Epithelial cell of prostate (primary cell): Measurements from ENCODE around the gene RHEB.

Source experiments
- DNase-seq: peaks from one replicate; pipeline ENCODE4 v3.0.0-alpha.2; 2011; ENCODE audit warnings: low read depth, low spot score
- H3K27ac ChIP-seq: fragments of 450-650 bp; 2 replicates; pipeline ENCODE4 v1.5.1; 2017; ENCODE audit warnings: mild to moderate bottlenecking

Gene RHEB

DNA sequence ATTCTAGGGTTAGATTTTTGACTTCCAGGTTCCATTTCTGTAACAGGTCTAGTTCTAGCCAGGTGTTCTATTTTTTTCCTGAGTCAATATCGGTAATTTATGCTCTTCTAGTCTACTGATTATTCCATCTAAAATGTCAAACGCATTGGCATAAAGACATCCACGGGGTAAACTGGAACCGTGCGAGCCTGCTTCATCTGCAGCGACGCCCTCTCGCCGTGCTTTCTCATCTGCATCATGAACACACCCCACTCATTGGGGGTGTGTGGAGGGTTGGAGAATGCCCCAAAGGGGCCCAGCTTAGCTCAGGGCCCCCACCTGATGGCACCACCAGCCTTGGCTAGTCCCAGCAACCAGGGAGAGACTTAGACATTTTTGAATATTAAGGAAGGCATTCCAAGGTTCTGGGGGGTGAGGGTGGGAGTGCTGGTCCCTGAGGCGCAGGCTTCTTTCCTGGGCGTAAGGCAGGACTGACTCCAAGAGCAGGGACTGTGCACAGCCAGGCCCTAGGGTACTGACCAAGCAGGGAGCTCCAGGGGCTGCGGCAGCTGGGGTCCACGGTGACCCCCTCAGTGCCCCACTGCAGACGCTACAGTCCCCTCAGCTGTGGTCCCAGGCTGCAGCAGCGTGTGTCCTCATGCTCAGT lies 66.9 kb downstream of the RHEB start:
- DNase-seq, result no peak
- no peak overlapping the region for H3K27ac ChIP-seq

DNA sequence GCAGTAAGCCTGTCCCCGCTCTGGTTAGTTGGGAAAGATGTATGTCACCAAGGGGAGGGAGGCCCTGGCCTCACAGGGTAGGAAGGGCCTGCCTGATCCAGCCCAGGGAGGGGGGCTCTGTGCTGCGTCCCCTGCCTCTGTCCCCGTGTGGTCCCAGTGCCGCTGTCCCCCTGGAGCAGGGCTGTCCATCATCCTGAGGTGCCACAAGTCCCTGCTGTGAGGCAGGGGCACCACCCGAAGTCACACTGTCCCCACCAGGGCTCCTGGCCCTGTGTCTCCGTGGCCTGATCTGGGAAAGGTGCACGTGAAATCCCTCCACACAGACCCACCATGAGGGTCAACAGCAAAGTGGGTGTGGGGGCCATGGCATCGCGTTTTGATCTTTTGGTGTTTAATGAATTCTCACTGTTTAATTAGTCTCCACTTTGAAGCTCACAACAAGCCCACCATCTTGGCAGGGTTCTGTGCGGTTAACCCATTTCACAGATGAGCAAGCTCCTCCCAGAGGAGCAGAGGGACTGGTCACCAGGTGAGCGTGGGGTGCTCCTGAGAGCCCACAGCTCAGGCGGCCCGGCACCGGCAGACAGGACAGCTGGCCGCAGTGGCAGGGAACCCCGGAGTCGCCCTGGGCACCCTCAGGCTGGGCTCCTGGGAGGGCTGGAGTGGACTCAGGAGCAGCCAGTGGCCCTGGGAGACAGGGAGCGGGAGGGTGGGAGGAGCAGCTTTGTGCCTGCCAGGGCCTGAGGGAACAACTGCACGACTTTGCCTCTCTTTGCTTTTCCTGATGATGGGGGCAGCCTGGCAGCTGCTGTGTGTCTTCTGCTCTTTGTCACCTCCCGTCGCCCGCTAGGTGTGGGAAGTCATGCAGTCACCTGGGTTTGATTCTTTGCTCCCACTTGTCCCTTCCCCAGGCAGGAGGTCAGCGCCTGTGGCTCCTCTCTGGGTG lies 67.8 kb downstream of the RHEB start:
- no peak overlapping the region for H3K27ac ChIP-seq
- no peak for DNase-seq

DNA sequence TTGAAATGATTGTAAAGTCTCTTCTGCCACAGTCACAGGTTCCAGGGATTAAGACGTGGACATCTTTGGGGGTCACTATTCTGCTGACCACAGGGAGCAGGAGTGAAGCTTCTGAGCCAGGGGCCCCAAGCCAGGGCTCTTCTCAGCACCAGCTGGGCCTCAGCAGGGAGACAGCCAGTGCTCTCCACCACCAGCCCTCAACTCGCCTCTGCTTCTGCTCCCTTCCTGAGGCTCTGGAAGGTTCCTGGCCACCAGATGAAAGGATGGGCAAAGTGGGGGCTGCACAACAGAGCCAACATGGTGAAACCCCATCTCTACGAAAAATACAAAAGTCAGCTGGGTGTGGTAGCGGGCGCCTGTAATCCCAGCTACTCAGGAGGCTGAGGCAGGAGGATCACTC lies 68.5 kb downstream of the RHEB start:
- H3K27ac ChIP-seq, result no peak overlapping the region
- DNase-seq, result no peak

DNA sequence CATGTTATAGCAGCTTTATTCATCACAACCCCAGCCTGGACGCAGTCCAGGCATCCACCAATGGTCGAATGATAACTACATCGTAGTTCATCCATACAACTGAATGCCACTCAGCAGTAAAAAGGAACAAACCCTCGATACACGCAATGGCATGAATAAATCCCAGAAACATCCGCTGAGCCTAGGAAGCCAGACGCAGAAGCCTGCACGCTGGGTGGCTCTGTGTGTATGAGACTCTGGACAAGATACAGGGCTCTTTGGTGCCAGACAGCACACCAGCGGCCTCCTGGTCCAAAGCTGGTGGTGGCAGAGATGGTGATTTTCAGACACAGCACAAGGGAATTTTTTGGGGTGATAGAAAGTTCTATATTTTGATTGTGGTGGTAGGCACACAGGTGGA lies 69.7 kb downstream of the RHEB start:
- no peak for DNase-seq
- H3K27ac ChIP-seq, result no peak overlapping the region

DNA sequence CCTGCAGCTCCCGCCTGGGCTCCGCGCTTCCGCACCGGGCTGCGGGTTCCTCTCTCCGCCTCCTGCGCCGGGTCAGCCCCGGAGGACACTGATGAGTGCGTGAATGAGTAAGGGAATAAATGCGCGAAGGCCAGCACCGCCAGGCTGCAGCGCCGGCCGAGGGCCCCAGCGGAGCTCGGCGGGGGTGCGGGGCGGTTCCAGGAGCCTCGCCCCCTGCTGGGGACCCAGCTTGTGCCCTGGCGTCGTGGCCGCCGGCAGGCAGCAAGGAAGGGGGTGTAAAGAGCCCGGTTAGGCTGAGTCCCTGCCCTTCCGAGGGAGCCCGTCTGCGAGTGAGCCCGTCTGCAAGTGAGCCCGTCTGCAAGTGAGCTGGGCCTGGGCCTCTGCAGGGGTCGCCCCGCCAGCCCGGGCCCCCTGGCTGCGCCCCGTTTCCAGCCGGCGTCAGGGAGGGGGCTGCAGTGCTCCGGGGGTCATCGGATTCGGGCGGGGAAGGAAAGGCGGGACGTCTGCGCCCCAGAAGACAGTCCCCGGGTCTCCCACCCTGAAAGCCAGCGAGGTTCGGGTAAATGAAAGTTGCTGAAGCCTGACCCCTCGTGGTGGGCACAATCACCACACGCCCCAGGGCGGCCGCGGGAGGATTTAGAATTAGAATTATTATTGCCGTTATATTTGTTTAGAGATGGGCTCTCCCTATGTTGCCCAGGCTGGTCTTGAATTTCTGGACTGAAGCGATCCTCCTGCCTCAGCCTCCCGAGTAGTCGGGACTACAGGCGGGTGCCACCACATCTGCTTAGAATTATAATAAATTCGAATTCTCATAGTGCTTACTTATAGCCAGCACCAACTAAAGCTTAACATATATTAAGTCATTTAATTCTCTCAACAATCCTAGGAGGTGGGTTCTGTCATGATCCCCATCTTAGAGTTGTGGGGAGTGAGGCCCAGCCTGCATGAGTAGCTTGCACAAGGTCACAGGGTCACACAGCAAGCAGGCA lies 71.1 kb downstream of the RHEB start:
- DNase-seq, result no peak

DNA sequence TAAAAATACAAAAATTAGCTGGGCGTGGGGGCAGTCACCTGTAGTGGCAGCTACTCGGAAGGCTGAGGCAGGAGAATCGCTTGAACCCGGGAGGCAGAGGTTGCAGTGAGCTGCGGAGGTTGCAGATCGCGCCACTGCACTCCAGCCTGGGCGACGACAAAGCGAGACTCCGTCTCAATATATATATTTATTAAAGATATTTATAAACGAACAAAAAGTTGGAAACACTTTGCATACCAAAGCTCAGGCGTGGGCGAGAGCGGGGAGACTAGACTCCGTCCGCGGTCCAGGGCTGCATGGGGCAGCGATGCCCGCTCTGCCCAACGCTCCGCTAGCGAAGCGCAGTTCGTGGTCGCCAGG lies 71.8 kb downstream of the RHEB start:
- no peak overlapping the region for H3K27ac ChIP-seq
- no peak for DNase-seq

More for the DNA sequence above, 71.1 kb downstream of the RHEB start:
- H3K27ac ChIP-seq, result no peak overlapping the region

DNA sequence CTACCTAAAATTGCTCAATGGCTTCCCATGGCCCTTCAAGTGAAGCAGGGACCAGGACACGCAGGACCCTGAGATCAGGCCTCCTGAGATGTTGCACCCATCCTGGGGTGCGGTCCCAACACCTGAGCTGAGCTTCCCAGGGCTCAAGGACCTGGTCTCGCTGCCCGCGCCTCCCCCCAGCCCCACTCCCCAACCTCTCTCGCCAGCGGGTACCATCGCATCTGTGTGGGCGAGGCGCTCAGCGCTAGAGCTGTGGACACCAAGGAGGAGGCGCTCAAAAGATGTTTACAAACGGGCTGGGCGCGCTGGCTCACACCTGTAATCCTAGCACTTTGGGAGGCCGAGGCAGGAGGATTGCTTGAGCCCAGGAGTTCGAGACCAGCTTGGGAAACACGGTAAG lies 72.4 kb downstream of the RHEB start:
- DNase-seq, result no peak
- no peak overlapping the region for H3K27ac ChIP-seq

DNA sequence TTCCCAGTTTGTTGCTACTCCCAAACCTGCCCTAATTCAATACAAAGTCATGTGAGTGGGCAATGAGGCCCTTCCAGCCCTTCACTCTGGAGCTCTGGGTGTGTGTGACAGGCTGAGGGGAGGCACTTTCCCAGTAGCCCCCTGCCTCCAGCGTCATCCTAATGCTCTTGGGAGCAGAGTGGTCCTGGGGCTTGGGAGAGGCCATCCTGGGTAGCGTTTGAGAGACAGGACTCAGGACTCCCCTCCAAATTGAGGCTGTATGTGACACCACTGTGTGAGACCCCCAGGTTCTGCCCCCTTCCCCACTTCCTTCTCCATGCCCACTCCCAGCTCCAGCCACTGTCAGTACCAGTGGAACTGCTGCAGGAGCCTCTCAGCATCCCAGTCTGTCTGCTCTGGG lies 73.3 kb downstream of the RHEB start:
- H3K27ac ChIP-seq, result no peak overlapping the region
- DNase-seq, result no peak

DNA sequence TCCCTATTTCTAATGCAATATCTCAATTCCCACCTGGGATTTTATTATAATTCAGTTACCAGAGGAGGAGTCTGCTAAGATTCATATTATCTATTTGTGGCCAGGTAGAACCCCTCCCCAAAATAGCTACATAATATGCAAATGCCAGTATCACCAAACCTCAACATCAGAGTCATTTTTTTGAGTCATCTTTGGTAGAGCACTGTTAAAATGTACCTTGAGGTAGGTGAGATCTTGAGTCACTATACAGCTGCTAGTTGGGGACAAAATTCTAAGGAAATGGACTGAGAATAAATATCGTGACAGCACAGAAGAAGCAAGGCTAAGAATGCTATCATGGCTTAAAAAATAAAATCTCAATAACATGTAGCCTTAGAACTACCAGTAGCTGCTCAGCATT lies 75.1 kb downstream of the RHEB start:
- H3K27ac ChIP-seq, result no peak overlapping the region
- no peak for DNase-seq

DNA sequence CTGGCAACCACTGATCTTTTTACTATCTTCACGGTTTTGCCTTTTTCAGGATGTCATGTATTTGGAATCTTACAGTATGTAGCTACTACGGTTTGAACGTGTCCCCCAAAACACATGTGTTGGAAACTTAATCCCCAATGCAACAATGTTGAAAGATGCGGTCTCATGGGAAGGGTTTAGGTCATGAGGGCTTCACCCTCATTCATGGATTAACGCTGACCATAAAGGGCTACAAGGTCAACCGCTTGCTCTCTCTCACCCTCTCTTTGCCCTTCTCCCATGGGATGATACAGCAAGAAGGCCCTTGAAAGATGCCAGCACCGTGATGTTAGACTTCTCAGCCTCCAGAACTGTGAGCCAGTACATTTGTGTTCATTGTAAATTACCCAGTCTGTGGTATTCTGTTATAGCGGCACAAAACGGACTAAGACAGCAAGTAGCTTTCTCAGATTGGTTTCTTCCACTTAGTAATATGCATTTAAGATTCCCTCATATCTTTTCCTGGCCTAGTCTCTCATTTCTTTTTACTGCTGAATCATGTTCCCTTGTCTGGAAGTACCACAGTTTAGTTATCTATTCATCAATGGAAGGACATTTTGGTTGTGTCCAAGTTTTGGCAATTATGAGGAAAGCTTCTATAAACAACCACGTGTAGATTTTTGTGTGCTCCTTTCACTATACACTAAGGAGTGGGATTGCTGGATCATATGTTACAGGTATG lies 76.8 kb downstream of the RHEB start:
- H3K27ac ChIP-seq, result no peak overlapping the region
- DNase-seq, result no peak

DNA sequence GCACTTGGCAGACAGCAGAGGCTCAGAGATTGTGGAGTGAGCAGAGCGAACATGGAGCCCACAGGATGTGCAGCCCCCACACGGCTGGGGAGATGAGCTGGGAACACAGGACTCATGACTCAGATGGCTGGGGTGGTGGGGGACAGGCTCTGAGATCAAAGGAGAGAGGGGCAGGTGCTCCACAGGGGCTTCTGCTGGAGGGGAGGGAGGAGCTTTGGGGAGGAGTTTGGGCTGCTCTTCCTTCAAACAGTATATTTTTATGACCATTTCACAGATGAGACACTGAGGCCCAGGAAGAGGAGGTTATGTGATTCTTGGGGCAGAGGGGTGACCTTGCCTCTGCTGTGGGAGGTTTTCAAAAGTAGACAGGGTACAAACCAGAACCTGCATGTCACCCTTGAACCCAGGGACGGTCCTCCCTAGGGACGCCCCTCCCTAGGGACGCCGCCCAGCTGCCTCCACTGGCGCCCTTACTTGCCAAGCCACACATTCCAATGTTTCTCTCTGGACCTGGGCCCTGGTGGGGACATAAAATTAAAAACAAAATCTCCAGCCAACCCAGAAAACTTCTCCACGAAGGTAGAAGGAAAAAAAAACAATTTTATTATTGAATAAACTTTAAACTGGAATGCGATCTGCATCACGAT lies 78.8 kb downstream of the RHEB start:
- no peak overlapping the region for H3K27ac ChIP-seq

DNA sequence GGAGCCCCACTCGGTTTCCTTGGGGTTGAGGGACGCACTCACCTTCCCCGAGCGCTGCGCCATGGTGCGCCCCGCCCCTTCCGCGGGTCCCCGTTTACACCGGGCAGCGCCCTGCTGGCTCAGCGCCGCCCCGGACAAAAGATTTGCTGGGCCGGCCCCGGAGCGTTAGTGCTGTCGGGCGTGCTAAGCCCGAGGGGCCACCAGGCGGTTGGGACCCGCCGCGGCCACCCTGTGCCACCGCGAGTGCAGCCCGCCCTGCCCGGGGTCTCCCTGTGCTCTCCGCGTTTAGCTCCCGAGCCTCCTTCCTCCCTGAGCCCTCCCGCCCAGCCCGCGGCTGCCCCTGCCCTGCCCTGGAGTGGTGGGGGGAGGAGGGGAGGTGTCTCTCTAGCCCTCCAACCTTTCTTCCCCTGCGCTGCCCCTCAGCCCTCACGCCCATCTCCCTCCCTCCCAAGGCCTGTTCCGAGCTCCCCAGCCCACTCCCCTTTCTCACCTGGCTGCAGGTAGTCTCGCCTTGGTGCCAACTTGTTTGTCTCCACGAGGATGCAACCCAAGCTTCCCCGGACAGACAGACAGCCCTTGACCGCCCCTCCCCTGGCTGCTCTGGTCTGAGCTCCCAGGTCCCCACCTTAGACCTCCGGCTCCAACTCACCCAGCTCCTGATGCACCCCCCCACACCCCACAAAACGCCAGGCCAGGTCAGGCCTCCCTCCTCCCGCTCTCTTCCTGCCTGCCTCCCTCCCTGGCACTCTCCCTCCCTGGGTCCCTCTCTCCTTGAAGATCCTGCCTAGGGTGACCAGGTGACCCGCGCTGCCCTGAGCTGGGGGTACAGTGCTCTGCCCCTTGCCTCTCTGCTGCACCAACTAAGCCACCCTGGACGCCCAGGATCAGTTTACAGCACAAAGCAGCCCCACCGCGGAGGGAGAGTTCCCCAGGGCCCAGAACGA lies 79.6 kb downstream of the RHEB start, which contains the start of gene CRYGN:
CRYGN (minus strand) TSS at position 287 of the 944 bp plus-strand sequence; CDS start at position 63, 224 bp downstream.
- no peak within 1 kb of the TSS for H3K27ac ChIP-seq

More for the DNA sequence above, 78.8 kb downstream of the RHEB start:
- no peak for DNase-seq

DNA sequence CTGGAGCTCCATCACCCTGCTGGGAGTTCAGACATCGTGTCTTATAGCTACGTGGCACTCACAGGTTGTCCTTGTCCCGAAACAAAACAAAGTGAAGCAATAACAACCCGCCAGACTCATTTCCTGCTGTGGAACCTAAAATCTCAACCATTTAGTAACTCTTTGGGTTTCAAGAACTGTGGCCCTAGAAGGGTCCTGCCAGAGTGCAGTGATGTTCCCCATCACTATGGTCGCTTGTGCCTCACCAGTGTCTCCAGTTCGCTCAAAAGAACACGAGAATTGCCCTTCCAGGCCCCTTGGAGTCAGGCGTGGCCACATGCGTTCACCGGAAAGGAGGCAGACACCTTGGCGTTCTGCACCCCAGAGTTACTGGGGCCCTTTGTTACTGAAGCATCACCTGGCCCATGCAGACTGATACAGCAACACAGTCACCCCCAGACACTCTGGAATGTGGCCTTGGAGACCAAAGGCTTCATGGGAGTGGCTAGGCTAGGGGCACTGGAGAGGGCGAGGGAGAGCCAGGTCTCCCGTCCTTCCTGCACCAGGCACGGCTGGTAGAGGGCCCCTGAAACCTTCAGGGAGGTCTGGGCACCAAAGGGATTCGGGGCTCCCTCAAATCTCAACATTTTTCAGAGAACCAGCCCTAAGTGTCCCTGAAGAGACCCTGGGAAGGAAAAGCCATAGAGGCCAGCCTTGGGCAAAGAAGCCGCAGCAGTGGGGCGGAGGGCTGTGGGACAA lies 80.7 kb downstream of the RHEB start:
- no peak for DNase-seq
- no peak overlapping the region for H3K27ac ChIP-seq

More for the DNA sequence above, 79.6 kb downstream of the RHEB start, which contains the start of gene CRYGN:
- DNase-seq, result no peak

DNA sequence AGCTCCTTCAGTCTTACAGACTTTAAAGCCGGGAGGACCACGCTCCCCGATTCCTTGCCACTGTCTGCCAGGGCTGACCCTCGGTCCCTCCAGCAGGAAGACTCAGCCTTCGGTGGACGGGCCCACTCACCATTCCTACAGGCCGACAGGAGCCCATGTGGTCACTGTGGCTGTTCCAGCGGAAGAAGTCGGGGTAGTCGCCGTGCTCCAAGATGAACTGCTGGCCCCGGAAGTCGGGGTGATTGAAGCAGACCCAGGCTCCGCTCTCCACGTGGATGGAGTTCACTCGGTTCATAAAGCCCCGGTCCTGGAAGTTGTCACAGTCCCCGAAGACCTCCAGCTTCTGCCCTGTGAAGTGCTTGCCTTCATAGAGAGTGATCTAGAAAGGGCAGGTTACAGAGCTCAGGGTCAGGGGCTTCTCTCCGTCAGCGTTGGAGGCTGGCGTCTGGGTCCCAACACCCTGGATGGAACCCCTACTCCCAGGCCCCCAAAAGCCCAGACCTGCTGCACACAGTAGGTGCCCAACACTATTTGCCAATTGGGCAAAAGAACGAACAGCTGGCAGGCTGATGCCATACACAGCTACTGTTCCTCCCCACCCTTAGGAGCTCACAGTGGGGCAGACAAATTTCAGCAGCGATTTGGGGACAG lies 81.7 kb downstream of the RHEB start:
- no peak overlapping the region for H3K27ac ChIP-seq
- no peak for DNase-seq

DNA sequence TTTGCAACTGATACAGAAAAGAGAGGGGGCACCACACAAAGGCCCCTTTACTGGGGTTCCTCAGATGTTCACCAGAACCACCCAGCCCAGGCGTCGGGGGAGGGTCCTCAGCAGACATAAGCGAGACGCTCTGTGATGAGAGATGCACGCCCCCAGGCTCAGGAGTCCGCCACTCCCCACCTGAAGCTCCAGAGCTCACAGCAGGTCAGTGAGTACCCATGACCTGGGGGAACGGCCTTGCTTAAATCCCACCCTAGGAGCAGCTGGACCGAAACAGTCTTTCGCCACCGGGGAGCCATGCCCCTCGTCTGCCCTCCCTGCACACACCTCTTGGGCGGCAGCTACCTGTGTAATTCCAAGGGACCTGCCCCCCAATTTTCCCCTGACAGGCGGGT lies 82.5 kb downstream of the RHEB start:
- no peak for DNase-seq
- H3K27ac ChIP-seq, result no peak overlapping the region

DNA sequence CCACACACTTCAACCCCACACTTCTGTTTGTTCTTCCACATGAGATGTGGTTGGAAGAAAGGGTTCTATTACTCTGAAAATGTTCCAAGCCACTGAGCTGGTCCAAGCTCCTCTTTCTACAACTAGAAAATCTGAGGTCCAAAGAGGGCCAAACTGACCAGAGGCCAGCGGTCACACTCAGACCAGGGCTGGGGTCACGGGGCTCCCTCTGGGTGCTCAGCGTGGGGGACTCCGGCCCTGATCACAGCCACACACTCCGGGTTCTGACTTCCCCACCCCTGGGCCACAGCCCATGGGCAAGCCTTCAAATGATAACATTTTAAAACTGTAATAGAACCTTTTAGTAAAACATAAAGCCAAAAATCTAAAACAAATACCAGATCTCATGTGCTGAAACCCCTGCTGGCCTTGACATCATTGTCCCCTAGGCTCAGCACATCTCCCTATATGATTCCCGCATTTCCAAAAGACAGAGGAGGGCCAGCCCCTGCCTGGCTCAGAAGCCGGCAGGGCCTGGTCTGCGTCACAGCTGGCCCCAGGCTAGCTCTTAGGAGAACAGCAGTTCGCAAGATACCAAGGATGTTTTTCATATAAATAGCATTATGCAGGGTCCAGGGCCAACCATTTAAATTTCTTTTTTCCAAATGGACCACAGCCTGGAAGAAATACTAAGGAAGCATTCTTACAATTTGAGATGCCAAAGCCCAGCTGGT lies 83.1 kb downstream of the RHEB start:
- no peak overlapping the region for H3K27ac ChIP-seq
- DNase-seq, result no peak
